CD4-positive, alpha-beta T cell treated with Interleukin-15 for 1 hour (primary cell): ENCODE results near the gene RNF10.
"Not testable (repeated sequence)": the region's sequence is repeated elsewhere in the genome, so short reads cannot be mapped to it uniquely, and the experiment has no call there.

Source experiments
- DNase-seq: peaks from one replicate; pipeline ENCODE4 v3.0.0-alpha.2; 2020

The RNF10 gene

GRCh38 chr12:120534203-120534702 lies at the start of gene RNF10:
TSS of gene RNF10 (plus strand) at chr12:120534356. CDS start at chr12:120534812, 456 bp downstream.
- peak; percentile 79 for DNase-seq

GRCh38 chr12:120485961-120486881 lies 47.9 kb upstream of the RNF10 start:
- no peak for DNase-seq

DNA sequence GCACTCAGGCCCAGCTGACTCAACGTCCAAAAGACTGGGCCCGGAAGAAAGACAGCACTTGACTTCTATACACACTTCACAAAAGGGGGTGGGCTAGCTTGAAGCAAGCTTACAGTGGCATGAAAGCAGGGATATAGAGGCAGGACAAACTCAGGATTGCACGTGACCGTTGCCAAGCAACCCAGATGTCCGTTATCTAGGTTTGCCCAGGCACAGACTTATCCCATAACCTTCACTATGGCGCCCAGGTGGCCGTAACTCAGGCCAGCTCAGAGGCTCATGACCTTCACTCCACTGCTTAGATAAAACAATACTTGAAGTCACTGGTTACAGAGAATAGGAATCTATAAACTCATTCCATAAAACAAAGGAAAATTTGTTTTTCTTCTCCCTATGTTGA lies 46.6 kb upstream of the RNF10 start:
- not testable (repeated sequence) for DNase-seq

GRCh38 chr12:120488057-120488640 lies 46.0 kb upstream of the RNF10 start:
- no peak for DNase-seq

DNA sequence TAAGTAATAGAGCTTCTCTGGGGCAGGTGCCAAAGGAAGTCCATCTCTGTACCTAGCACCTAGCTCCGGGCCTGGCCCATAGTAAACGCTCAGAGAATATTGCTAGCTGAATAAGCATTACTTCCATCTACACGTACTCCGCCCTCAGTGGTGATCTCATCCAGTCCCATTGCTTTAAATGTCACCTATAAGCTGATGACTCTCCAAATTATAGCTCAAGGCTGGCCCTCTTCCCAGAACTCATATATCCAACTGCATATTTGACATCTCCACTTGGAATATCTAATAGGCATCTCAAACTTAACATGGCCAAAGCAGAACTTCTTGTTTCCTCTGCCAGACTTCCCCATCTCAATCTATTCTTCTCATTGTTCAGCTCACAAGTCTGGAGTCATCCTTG lies 45.1 kb upstream of the RNF10 start:
- no peak for DNase-seq

DNA sequence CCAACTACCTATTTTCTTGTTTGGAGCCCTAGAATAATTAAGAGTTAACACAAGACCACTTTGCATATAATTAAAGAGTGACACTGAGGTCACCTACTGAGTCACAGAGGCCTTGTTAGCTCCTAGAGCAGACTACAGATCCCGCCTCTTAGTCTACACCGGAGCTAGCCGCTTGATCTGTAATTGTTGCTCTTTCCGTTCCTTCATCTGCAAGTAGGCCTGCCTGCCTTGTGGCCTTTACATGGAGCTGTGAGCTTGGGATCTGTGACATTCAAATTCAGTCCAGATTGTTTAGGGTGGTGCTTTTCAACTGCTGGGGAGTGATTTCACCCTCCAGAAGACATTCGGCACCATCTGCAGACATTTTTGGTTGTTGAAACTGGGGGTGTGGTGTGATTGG lies 43.8 kb upstream of the RNF10 start:
- DNase-seq: no peak

- DNase-seq: no peak
Observed at GRCh38 chr12:120490833-120491512, 43.2 kb upstream of the RNF10 start.

GRCh38 chr12:120495186-120495730 lies 38.9 kb upstream of the RNF10 start:
- no peak for DNase-seq

DNA sequence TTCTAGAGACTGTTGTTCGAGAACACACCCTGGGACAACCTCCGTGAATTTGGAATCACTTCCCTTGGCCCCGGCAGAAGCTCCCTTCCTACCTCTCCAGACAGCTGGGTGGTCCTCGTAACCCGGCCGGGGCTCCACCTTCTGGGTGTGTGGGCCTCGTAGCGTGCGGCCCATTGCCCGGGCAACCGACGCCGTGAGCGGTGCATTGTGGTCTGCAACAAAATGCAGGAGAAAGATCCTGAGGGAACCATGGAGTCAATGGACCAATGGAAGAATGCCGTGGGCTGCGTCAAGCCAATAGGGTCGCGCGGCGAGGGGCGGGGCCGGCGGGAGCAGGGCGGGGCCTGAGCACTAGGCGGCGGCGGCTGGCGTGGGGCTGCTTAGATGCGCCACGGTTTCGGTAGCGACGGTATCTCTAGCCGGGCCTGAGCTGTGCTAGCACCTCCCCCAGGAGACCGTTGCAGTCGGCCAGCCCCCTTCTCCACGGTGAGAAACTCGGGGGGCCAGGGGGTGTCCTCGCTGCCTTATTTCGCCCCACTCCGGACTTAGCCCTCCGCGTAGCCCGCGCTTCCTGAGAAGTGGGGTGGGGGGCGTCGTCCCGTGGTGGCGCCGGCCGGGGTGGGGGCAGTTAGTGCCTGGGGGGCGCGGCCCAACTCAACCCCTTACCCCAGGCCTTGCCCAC lies 38.3 kb upstream of the RNF10 start, which contains the start of gene DYNLL1:
TSS of gene DYNLL1 (plus strand) at position 383 of the 682 bp plus-strand sequence. CDS start 309 bp downstream, outside the sequence.
- DNase-seq: peak; percentile 96

DNA sequence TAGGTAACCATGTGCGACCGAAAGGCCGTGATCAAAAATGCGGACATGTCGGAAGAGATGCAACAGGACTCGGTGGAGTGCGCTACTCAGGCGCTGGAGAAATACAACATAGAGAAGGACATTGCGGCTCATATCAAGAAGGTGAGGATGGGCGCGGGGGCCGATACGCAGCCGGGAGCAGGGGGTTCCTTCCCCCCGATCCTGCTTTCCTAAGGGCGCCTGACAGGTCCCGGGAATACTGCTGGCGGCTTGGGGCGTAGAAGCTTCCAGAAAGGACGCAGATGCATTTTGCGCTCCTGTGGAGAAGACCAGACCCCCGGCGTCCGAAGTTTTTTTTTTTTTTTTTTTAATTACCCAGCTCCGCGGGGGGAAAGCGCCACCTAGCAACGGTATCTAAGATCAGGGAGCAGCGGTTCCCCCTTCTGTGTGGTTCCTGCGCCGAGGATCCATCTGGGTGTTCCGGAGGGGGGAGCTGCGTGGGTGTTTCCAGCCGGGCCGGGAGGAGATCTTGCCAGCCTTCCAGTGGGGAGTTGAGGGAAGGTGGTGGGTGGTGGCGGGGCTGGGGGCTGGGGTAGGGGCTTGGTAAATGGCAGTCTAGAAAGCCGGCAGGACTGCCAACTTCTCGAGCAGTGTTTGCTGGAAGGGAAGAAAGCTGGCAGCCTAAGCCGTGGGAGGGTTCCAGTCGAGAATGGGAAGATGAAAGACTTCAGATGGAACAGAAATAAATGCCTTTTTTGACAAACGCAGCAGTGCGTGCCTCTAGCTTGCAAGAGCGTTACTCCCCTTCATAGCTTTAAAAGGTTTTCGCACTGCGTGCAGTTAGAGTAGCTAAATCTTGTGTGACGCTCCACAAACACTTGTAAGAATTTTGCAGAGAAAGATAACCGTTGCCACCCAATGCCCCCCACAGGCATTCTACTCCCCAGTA lies 37.5 kb upstream of the RNF10 start:
- DNase-seq: peak; percentile 51

DNA sequence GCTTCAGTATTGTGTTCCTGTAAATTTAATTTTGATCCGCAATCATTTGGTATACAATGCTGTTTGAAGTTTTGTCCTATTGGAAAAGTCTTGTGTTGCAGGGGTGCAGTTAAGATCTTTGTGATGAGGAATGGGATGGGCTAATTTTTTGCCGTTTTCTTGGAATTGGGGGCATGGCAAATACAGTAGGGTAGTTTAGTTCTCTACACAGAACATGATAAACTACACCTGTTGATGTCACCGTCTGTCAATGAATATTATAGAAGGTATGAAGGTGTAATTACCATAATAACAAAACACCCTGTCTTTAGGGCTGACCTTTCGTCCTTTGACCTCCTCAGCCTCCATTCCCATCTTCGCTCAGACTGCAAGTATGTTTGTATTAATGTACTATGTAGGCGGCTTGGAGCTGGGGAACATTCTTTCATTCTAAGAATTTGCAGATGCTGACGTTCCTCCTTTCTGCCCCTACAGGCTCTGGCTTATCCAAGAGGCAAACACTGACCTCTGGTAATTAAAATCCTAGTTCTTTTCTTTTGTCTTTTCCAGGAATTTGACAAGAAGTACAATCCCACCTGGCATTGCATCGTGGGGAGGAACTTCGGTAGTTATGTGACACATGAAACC lies 36.5 kb upstream of the RNF10 start:
- DNase-seq: no peak

- no peak for DNase-seq
Observed at GRCh38 chr12:120498870-120499515, 35.2 kb upstream of the RNF10 start.

DNA sequence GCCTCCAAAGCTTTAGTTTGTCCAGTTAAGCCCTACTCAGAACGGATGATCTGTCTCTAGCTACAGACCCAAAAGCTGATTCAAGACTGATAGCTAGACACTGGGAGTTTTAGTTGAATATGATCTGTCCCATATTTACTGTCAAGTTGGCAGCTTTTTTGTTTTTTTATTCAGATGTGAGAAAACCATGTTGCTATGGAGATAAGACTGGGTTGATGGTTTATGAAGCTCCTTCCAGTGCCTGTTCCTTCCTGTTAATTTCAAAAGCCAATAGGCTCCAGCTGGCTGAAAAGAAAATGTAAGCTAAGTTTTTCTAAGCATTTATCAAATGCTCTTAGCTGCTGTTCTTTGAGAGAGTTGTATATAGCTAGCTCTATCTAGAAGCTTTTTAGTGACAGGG lies 33.6 kb upstream of the RNF10 start:
- DNase-seq: no peak

DNA sequence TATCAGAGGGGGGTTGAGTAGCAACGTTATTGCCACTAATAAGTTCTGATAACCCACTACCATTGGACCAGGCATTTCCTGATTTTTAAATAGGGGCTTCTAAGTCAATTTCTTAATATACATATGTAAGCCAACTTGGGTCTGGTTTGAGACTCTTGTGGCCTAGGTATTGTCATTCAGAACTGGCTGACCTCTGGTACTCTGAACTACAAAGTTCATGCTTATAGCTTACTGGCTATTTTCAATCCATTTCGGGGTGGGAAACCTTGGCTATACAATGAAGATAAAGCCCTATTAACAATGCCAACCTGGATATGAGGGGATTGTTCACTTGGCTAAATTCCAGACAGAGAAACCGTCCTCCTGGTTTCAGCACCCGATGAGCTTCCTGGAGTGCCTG lies 29.6 kb upstream of the RNF10 start:
- no peak for DNase-seq

DNA sequence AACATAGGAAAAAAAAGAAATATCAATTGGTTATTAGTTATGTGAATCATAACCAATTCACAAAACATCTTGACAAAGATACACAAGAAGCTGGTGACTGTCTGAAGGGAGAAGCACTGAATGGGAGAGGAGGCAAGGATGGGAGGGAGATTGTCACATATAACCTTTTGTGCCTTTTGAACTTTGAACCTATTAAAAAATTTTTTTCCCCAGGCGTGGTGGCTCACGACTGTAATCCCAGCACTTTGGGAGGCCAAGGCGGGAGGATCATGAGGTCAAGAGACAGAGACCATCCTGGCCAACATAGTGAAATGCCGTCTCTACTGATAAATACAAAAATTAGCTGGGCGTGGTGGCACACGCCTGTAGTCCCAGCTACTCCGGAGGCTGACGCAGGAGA lies 25.6 kb upstream of the RNF10 start:
- no peak for DNase-seq

GRCh38 chr12:120514002-120514401 lies 20.2 kb upstream of the RNF10 start:
- no peak for DNase-seq

- no peak for DNase-seq
Observed at GRCh38 chr12:120515496-120515895, 18.7 kb upstream of the RNF10 start.

GRCh38 chr12:120519324-120519723 lies 14.8 kb upstream of the RNF10 start:
- DNase-seq: not testable (repeated sequence)

DNA sequence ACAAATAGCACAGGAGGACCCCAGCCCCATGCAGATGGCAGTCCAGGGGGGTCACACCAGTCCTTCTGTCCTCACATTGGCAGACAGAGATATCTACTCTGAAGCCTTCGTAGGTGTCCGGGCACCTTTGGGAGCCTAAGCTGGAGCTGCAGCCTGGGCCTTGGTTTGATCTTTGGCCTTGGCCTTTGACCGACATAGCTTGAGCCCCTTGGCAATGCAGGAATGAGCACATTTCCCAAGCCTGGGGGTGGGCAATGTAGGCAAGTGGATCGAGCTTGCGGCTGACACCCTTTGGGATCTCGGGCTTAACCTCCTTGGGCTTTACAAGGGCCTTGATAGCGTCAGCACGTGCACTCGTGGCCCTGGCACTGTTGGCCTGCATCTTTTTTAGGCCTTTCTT lies 11.6 kb upstream of the RNF10 start:
- DNase-seq: no peak

DNA sequence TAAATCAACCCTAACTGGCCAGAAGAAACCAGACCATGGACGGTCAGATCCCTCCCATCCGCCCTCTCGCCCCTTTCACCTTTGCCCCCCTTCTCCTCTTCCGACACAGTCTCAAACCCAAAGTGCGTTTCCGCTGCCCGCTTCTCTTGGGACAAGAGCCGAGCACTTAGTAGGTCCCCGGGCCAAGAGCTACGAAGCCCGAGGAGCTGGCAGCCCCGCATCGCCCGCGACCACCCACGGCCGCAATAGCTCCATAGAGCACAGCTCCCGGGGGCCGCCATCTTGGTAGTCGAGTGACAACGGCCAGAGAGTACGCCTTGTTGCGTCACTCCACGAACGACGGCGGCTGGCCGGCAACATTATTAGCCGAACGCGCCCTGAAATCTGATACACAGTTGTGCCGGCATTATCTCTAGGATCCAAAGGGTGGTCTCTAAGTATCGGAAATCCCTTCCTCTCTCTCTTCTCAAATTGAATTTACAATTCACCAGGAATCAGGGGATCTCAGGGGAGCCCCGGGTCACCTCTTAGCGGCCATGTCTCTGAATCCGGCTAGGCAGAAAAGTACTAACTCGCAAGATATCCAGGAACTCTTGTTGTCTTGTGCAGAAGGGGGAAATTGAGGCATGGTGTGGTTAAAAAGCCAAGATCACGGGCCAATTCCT lies 5.2 kb upstream of the RNF10 start, which contains the start of gene COQ5:
TSS of gene COQ5 (minus strand) at position 298 of the 665 bp plus-strand sequence. CDS start at position 281, 17 bp downstream.
- DNase-seq: peak; percentile 85
